Stomach (tissue), 9 donors: ENCODE data around the gene SORCS1. TPM values are rescaled to one million over a fixed set of nuclear protein-coding genes. Genes with fewer than 3 reads are reported as not detected.
A peak's percentile ranks its signal among the peaks of the same experiment; 100 is the strongest.

Experiments
- DNase-seq, 2 donors: peaks; one replicate each; pipeline versions ENCODE4 v3.0.0 to v3.0.0-alpha.2; 2013 to 2019
- H3K27ac ChIP-seq, 5 donors: fragments of 200-600 bp in 4 of 5; sonication (generic) in 4 of 5; one replicate each; pipeline ENCODE4 v1.5.1; 2013 to 2019; ENCODE audit warnings: mild to moderate bottlenecking in 1 of 5, moderate library complexity in 1 of 5
- H3K27me3 ChIP-seq, 3 donors: fragments of 200-600 bp; sonication (generic); one replicate each; pipeline ENCODE4 v1.5.1; 2017 to 2019; ENCODE audit warnings: mixed run types in 1 of 3
- H3K36me3 ChIP-seq, 4 donors: fragments of 200-600 bp; sonication (generic); 1 replicate in 3 of 4; 2 replicates in 1 of 4; pipeline ENCODE4 v1.5.1; 2016 to 2019
- H3K4me1 ChIP-seq, 4 donors: fragments of 200-600 bp; sonication (generic); one replicate each; pipeline ENCODE4 v1.5.1; 2016 to 2019
- H3K4me3 ChIP-seq, 4 donors: fragments of 200-600 bp; sonication (generic) in 3 of 4; one replicate each; pipeline ENCODE4 v1.5.1; 2016 to 2019; ENCODE audit warnings: mild to moderate bottlenecking in 1 of 4
- H3K9me3 ChIP-seq, 4 donors: fragments of 200-600 bp; sonication (generic); one replicate each; pipeline ENCODE4 v1.5.1; 2016 to 2019
- EP300 ChIP-seq: sonication (generic); formaldehyde crosslinking; IDR thresholded peaks from one replicate; pipeline ENCODE4 v1.6.1; 2017; ENCODE audit warnings: antibody characterized with exemption
- POLR2A ChIP-seq, 4 donors: fragments of 450-650 bp; IDR thresholded peaks; one replicate each; pipeline ENCODE4 v1.6.1; 2016; ENCODE audit warnings: antibody characterized with exemption in 4 of 4, control low read depth in 2 of 4, mild to moderate bottlenecking in 1 of 4, moderate library complexity in 1 of 4
- POLR2AphosphoS5 ChIP-seq, 3 donors: sonication (generic); formaldehyde crosslinking; IDR thresholded peaks; one replicate each; pipeline ENCODE4 v1.6.1; 2016; ENCODE audit warnings: antibody characterized with exemption in 3 of 3
- WGBS, 5 donors: extraction: QIAGEN DNeasy Blood & Tissue Kit in 3 of 5; methylation state at CpG; one replicate each; pipeline versions ENCODE4 v1.1.5 to v1.1.7; 2013 to 2018; 5-methylcytosine and 5-hydroxymethylcytosine counted together
- intact Hi-C: fragments of 100-400 bp; cut with DNase I; formaldehyde crosslinking; loops from one replicate; pipeline ENCODE4 v1.15.1; 2023; ENCODE audit warnings: low total_unique reads
- polyA plus RNA-seq, 3 donors: library from polyadenylated mRNA; stranded (reverse); fragments of 200-250 nt; gene quantifications; one replicate each; pipeline ENCODE4 v1.2.3, GENCODE V29; 2013
- total RNA-seq, 5 donors: library from RNA; depleted of rRNA; stranded (reverse); fragments of >200 nt; gene quantifications; one replicate each; pipeline versions ENCODE4 v1.1.0 to v1.2.3, GENCODE V29; 2014 to 2016
- TF ChIP-seq, protein P1 (sequence below), 7 experiments: fragments of 450-650 bp in 4 of 7; fragments of 200-600 bp in 3 of 7; sonication (generic) in 3 of 7; IDR thresholded peaks; one replicate each; pipeline ENCODE4 v1.5.1; 2016 to 2019; ENCODE audit warnings: antibody characterized with exemption in 7 of 7, control low read depth in 2 of 7, mild to moderate bottlenecking in 1 of 7
- donor health status: healthy with polysubstance abuse.
- donor health status: Bipolar disorder and iron deficiency.
- donor health status: healthy.

The SORCS1 gene
- total and polyA plus RNA-seq, 8 donors: 0.25 to 10.1 (median 0.69) TPM

DNA sequence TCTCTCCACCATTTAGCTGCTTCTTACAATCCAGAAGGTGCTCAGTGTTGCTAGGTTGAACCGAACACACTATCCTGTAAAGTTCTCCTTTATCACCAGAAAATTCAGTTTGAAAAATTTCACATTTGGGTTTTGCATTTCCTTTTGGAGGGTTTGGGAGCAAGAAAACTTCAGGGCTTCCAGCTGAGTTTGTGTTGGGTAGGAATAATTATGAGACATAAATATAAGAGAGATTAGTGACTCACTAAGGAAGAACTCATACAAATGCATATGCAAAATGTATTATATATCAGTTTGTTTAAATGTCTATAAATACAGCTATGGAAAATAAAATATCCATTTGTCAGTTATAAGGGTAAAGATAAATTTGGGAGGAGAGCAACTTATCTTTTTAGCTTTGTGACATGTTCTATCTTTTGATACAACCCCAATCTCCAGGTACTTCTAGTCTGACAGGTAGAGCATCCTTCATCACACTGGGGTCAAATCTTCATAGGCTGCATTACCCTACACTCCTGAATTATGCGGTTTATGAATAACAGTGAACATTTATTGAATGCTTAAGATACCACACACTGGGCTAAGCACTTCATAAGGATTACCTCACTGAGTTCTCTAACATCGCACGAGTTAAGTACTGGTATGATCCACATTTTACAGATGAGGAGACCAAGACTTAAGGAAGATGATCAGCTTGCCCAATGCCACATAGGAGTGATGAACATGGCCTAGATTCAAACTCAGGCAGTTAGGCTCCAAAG is 304.4 kb downstream of the SORCS1 start:
- Histone ChIP-seq H3K4me1 (no peaks in the 10 kb centered on the region), H3K4me3 (no peak overlapping the region), H3K27ac (no peak overlapping the region), H3K36me3 (no peaks in the 10 kb centered on the region), H3K27me3 (no peaks in the 10 kb centered on the region), H3K9me3 (no peaks in the 10 kb centered on the region)
- intact Hi-C loops: no loop called here
- 80 to 94% (median 93%) methylated on average over 4 of the region's 4 CpGs for WGBS, 5 donors
- no peak for DNase-seq
- TF ChIP-seq EP300 (no peak), POLR2AphosphoS5 (IDR thresholded peaks at IDR 0.05) (no peak)
- TF ChIP-seq, protein P1, sequence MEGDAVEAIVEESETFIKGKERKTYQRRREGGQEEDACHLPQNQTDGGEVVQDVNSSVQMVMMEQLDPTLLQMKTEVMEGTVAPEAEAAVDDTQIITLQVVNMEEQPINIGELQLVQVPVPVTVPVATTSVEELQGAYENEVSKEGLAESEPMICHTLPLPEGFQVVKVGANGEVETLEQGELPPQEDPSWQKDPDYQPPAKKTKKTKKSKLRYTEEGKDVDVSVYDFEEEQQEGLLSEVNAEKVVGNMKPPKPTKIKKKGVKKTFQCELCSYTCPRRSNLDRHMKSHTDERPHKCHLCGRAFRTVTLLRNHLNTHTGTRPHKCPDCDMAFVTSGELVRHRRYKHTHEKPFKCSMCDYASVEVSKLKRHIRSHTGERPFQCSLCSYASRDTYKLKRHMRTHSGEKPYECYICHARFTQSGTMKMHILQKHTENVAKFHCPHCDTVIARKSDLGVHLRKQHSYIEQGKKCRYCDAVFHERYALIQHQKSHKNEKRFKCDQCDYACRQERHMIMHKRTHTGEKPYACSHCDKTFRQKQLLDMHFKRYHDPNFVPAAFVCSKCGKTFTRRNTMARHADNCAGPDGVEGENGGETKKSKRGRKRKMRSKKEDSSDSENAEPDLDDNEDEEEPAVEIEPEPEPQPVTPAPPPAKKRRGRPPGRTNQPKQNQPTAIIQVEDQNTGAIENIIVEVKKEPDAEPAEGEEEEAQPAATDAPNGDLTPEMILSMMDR (IDR thresholded peaks at IDR 0.05): no peak

DNA sequence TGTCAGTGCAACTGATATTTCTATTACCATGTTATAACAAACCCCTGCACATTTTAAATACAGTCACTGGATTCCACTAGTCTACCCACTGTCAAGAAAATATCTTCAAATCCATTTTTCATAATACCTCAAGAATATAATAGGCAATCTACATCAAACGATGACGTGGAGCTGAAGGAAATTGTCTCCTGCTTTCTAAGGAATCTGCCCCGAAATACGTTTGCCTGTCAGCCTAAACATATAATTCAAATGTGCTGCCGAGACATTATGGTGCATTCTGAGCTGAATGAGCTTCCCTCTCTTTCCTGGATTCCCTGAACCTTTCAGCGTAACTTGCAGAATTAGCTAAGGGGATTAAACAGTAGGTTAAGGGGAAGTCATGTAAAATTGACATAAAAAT is 306.8 kb downstream of the SORCS1 start:
- no peaks in the 10 kb centered on the region for H3K36me3 ChIP-seq
- no peaks in the 10 kb centered on the region for H3K4me1 ChIP-seq
- no peaks in the 10 kb centered on the region for H3K9me3 ChIP-seq
- H3K27me3 ChIP-seq: no peaks in the 10 kb centered on the region
- TF ChIP-seq, protein P1 (IDR thresholded peaks at IDR 0.05): no peak
- TF ChIP-seq EP300: no peak
- TF ChIP-seq POLR2AphosphoS5 (IDR thresholded peaks at IDR 0.05): no peak
- no peak for TF ChIP-seq POLR2A (IDR thresholded peaks at IDR 0.05)
- H3K4me3 ChIP-seq: no peak overlapping the region
- 78 to 86% (median 84%) methylated on average over 6 of the region's 6 CpGs for WGBS, 5 donors
- no peak overlapping the region for H3K27ac ChIP-seq
- intact Hi-C loops: no loop called here
- DNase-seq: no peak

DNA sequence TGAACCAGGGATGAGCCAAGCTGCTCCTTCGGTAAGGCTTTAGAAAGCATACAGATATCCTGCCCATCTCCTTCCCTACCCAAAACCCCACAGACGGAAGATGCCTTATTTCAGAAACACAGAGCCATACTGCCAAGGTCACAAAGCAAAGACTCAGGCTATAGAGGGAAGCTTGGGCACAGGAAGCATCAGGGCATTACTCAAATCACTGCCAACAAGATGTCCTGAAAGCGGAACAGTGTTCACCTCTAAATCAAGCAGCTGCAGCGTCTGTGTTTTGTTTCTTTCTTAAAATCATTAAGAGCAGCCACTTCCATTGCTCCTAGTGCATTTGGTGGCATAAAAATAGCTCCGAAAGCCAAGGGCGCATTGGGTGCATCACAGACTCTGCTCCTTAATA is 307.3 kb downstream of the SORCS1 start:
- Histone ChIP-seq H3K27ac (no peak overlapping the region), H3K36me3 (no peaks in the 10 kb centered on the region), H3K4me1 (no peaks in the 10 kb centered on the region), H3K4me3 (no peak overlapping the region), H3K27me3 (no peaks in the 10 kb centered on the region), H3K9me3 (peaks cover 0 to 1% (median 0%) of the 10 kb centered on the region in 4 donors)
- WGBS, 5 donors: 75 to 84% (median 78%) methylated on average over 6 of the region's 6 CpGs
- intact Hi-C loops: no loop called here
- TF ChIP-seq EP300 (no peak), POLR2AphosphoS5 (IDR thresholded peaks at IDR 0.05) (no peak), POLR2A (IDR thresholded peaks at IDR 0.05) (no peak)
- TF ChIP-seq, protein P1 (IDR thresholded peaks at IDR 0.05): no peak
- no peak for DNase-seq

DNA sequence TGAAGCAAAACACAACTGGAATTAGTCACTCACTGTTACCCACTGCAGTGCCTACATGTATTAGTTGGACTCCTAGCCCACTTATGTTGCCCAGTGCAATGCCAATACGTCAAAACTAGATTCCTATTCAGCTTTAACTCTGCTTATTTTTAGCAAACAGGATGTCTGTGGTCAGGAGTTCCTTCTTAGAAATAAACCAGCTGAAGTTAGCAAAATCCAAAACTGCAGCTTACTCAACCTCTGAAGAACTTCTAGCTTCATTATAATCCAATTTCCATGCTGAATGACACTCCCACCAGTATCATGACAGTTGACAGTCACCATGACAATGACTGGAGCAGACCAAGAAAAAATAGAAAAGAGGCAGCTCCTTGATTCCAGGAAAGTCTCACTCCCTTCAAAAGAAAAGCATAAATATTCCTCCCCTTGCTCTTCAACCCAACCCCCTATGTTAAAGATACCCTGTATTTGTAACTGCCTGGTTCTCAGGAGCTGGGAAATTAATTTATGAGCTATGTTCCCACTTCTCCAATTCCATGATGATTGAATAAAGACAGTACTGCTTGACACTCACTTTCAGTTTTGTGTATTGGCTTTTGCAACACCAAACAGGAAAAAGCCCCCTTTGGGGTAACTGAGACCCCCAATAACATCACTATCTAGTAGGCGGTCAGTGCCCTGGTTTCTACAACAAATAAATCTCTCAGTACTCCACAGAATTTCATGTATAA is 327.4 kb downstream of the SORCS1 start:
- TF ChIP-seq POLR2A (IDR thresholded peaks at IDR 0.05) (no peak), EP300 (no peak), POLR2AphosphoS5 (IDR thresholded peaks at IDR 0.05) (no peak)
- TF ChIP-seq, protein P1 (IDR thresholded peaks at IDR 0.05): no peak
- H3K36me3 ChIP-seq: no peaks in the 10 kb centered on the region
- no peak overlapping the region for H3K27ac ChIP-seq
- DNase-seq: peak in 1 of 2 donors; percentile 36
- no peak overlapping the region for H3K4me3 ChIP-seq
- H3K9me3 ChIP-seq: no peaks in the 10 kb centered on the region
- intact Hi-C loops: no loop called here
- 41 to 63% (median 59%) methylated on average over 2 of the region's 2 CpGs for WGBS, 5 donors
- no peaks in the 10 kb centered on the region for H3K4me1 ChIP-seq
- H3K27me3 ChIP-seq: no peaks in the 10 kb centered on the region
